ENCODE results near the gene AKT1S1.

The AKT1S1 gene

DNA sequence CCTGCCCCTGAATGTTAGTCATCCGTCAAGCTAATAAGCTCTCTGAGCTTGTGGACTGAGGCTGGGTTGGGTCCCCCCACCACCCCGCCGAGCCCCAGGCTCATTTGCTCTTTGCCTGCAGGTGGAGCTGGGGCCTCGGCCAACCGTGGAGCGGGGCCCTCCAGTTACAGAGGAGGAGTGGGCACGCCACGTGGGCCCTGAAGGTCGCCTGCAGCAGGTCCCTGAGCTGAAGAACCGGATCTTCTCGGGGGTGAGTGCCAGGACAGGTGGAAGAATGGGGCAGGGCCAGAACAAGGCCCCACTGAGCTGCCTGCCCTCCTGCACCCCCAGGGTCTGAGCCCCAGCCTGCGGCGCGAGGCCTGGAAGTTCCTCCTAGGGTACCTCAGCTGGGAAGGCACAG is 5.5 kb upstream of the AKT1S1 start:
- no peak for DNase-seq

DNA sequence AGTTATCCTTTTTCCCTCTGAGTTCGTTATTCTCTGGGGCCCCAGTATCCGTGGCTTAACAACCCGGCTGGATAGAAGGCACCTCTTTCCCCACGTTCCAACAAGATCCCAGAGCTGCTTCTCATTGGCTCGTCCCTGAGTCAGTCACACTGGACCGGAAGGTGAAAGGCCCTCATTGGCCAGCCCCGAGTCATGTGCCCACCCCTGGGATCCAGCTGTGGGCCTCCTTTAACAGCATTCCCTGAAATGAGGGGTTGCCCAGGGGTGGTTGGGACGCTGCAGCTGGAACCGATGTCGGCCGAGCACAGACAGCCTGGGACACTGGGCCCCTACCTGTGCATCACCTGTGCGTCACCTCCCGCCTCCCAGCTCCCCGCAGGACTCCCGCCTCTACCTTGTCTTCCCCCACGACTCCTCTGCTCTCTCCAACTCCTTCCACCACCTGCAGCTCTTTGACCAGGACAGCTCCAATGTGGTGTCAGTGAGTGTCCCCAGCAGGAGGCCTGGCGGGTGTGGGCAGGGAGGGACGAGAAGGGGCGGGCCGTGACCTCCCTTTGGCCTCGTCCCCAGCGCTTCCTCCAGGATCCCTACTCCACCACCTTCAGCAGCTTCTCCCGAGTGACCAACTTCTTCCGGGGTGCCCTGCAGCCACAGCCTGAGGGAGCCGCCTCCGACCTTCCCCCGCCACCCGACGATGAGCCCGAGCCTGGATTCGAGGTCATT is 4.7 kb upstream of the AKT1S1 start:
- no peak for DNase-seq

DNA sequence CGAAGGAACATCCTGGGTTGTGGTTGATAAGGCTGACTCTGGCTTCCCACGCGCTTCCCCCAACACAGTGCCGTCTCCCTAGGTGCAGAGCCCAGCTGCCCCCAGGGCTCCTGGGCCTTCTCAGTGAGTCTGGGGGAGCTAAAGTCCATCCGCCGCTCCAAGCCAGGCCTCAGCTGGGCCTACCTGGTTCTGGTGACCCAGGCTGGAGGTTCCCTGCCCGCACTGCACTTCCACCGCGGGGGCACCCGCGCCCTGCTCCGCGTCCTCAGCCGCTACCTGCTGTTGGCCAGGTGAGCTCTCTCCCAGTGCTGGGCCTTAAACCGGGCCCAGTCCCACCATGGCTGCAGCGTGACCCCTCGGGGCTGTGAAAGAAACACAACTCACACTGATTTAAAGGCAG is 4.0 kb upstream of the AKT1S1 start:
- DNase-seq, result no peak

DNA sequence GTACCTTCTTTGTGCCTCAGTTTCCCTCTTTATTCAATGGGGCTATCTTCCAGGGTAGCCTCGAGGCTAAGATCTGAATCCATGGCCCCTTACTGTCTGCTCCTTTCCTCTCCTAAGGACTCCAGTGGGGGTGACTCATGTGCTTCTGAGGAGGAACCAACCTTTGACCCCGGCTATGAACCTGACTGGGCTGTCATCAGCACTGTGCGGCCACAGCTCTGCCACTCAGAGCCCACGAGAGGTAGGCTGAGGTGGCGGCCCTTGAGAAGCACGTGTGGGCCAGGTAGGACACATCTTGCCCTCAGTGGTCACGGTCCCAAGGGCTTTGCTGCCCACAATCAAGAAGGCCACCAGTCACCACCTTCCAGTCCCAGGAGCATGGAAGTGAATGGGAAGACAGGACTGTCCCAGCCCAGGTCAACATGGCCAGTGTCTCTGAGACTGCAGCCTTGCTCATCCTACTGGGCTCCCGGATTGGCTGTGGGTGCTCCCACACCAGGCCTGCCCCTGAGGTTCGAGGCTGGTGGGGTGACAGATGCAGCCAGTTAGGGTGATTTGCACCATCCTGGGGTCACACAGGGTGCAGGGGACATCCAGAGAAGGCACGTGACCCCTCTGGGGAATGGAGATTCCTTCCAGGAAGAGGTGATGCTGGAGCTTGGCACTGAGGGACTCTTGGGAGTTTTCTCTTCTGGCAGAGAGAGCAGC is 3.2 kb upstream of the AKT1S1 start:
- no peak for DNase-seq

DNA sequence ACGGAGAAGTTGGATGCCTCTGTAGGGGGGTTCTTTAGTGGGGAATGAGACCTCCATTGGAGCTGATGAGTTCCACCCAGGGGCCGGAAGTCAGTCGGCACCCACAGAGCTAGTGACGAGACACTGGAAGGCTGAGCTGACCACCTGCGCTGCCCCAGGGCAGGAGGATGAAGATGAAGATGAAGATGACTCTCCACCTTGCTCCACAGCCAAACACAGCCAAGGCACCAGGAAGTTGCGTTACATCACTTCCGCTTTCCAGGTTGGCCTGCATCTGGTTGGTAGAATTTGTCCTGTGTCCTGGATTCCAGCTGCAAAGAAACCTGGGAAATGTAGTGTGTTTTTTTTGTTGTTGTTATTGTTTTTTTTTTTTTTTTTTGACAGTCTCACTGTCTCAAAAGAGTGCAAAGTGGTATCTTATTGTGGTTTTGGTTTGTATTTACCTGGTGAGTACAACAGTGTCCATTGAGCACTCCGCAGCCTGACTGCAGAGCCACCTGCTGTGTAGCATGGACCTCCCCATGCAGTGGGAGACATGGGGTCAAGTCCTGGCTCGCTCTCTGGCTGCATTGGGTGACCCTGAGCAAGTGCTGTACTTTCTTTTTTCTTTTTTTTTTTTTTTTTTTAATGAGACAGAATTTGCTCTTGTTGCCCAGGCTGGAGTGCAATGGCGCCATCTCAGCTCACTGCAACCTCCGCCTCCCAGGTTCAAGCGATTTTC is 2.2 kb upstream of the AKT1S1 start:
- DNase-seq, result no peak

DNA sequence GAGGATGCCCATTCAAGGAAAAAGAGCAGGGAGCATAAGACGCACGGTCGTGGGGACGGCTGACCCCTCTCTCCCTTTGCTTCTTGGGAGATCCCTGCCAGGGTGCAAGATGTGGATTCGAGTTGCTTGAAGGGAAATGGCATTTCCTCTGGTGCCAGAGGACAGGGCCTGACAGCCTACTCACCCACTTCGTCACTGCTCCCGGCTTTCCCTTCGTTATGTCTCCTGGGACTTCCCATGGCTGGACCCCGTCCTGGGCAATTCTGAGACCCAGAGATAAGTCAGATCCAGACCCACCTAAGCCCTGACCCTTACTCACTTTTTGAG is 1.6 kb upstream of the AKT1S1 start:
- DNase-seq, result no peak

DNA sequence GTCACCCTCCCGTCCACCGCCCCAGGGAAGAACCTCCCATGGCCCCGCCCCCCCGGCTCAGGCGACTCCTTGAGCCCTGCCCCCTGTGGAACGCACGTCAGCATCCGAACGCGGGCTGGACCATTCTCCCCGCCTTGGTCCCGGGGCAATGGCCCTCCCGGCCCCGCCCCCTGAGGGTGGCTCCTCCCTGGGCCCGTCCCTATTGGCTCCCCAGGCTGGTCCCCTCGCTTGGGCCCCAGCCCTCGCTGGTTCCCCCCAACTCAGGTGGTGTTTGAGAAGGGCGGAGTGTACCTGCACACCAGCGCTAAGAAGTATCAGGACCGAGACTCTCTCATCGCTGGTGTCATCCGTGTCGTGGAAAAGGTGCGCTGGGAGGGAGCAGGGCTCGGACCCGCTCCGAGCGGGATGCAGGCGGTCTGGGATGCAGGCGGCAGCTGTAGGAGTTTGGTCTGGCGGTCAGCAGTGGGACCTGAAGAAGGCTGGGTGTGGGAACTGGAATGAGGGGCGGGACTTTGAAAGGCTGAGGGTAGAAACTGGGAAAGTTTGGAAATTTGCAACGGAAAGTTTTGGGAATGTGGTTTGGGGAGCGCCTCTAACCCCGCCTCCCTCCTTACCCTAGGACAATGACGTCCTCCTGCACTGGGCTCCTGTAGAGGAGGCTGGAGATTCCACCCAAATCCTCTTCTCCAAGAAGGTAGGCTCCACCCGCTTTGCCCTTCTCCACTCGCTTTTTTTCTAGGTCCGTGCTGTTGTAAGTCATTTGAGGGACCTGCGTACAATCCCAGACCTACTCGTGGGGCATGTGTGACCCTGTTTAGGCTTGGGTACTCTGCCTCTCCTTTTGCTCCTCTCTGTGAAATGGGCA is 956 bp upstream of the AKT1S1 start:
- peak; percentile 96 to 97 (median 97) for DNase-seq

DNA sequence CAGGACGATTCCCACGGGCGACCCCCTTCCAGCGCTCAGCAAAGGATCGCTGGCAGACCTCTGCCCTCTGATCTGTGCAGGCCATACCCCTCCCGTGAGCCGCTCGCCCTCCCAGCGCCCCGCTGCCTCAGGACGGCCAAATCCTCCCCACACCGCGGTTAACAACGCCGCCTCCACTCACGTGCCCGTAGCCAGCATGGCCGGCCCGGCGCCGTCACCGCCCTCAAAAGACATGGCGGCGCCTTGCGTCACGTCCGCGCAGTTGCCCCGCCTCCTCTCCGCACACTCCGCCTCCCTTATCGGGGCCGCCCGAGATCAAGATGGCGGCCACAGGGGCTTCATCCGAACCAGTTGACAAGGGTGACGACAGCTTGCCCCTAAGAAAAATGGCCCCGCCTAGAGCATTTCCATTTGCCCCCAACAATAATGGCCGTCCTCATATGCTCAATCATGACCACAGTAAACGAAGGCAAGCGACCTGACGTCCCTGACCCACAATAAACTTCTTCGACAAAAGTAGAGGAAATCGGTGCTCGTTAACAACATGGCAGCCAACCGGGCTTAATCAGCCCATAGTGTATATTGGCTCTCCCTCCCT is 634 bp downstream of the AKT1S1 start:
- DNase-seq, result peak; percentile 96 to 99 (median 99)

DNA sequence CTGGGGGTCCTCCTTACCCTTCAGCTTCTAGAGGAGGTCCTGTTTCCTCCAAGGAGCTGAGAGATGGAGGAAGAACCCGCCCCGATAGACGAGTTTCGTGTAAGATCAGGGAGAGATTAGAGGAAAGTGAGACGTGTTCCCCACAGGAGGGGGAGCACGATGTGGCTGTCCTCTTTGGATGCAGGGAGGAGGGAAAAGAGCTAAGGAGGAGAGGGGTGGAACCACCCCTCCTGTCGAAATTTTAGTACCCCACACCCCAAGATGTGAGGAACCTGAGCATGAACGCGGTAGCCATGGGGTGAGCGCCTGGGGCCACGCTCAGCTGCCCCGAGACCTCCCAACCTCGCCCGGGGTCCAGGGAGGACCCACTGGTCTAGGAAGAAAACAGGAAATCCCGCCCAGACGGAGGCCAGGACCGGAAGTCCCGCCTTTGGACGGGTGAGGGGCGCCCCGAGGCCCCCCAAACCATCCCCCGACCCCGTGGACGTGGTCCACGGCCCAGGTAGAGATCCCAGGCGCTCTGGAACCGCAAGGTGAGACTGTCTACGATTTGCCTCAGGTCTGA is 1.2 kb downstream of the AKT1S1 start:
- DNase-seq, result peak; percentile 49 to 70 (median 50)

DNA sequence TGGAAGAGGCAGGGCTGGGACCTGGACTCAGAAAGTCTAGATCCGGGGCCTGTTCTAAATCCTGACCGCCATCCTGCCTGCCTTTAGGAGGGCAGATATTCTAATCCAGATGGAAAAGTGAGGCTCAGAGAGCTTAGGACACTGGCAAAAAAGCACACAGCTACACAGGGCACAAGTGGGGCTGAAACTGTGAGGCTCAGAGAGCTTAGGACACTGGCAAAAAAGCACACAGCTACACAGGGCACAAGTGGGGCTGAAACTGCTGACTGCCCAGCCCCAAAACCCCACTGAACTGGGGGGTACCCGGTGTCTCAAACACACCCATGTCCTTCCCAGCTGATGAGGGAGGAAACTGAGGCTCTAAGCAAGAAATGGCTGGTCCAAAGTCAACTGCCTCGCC is 2.0 kb downstream of the AKT1S1 start:
- DNase-seq, result no peak

DNA sequence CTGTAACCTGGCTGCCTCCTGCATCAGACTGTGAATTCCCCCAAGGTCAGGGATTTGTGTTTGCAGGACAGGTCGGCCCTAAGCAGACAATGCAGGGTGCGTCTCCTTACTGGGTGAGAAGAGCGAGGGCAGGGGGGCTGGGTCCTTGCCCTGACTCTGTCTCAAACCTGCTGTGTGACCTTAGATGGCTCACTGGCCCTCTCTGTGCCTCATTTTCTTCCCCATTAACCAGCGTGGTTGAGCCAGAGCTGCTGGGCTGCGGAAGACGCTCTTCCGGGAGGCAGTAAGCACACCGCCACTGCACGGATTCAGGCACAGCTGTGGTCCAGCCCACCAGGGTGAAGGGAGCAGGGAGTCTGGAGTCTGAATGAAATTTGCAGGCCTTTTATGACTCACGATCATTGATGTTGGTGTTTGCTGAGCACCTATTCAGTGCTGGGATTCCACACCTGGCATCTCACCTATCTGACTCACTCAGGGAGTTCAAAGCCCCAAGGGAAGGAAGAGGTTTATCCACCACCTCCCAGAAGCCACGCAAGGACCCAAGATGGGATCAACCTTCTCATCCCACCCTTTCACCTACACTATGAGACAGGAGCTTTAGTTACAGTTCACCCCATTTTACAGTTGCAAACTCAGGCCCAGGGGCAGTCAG is 2.5 kb downstream of the AKT1S1 start:
- DNase-seq, result no peak

DNA sequence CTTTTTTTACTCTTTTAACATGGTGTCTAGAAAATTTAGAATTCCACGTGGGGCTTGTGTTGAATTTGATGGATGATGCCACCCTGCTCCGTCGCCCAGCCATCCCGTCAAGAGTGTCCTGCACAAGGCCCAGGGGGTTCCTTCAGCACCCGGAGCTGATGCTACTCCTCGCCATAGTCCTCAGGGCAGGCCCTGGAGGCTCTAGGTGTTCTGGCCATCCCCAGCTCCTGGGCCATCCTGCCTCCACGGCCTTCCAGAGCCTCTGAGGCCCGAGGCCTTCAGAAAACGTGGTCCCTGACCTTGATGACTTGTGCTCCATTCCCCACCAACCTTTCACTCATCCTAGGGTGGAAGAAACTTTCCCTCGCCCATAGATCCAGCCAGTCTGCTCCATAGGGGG is 3.3 kb downstream of the AKT1S1 start:
- DNase-seq, result no peak

DNA sequence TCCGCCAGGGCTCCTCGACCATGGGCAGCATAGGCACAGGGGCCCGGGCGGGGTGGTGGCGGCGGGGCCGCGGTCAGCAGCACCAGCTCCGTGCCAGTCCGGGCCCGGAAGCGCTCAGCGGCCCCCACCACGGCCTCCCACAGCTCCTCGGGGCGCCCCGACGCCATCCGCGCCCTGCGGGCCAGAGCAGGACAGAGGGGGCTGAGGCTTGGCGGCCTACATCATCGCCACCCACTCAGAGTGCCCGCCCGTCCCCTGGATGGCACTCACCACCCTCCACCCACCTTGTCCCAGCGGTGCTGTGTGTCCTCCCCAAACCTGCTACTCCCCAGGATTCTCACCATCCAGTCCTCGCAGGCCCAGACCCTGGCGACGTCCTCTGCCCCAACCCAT is 4.0 kb downstream of the AKT1S1 start:
- no peak for DNase-seq

DNA sequence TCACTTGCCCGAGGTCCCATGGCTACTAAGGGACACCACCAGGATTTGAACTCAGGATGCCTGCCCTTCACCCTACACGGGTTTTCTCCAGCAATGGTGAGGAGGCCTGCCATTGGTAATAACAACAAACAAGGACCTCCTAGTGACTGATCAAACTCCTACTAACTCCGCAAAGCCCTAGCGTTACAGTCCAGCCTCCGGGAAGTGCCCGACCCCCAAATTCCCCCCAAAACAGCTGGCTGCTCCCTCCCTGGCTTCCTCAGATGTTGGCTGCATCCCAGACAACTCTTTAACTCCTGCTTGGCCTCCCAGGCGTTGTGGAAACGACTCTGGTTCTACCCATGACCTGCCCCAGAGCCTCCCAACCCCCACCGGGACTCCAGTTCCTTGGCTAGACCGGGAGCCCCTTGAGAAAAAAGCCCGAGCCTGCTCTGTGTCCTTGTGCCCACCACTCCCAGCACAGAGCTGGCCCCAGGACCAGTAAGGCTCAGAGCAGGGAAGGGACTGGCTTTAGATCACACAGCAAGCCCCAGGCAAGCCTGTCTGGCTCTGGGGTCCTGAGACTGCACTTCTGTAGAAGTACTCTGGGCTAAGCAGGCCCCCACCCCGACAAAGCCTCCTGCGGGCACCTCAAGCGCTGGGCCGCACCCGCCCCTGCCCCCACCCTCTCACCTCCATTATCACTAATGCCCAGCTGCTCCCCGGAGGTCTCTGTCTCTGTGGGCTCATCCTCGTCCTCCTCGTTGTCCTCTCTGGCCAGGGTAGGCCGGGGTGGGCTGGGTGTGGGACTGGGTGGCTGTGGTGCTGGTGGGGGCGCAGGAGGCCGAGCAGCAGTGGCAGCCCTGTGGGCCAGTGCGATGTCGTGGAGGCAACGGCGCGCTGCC is 4.7 kb downstream of the AKT1S1 start:
- no peak for DNase-seq

DNA sequence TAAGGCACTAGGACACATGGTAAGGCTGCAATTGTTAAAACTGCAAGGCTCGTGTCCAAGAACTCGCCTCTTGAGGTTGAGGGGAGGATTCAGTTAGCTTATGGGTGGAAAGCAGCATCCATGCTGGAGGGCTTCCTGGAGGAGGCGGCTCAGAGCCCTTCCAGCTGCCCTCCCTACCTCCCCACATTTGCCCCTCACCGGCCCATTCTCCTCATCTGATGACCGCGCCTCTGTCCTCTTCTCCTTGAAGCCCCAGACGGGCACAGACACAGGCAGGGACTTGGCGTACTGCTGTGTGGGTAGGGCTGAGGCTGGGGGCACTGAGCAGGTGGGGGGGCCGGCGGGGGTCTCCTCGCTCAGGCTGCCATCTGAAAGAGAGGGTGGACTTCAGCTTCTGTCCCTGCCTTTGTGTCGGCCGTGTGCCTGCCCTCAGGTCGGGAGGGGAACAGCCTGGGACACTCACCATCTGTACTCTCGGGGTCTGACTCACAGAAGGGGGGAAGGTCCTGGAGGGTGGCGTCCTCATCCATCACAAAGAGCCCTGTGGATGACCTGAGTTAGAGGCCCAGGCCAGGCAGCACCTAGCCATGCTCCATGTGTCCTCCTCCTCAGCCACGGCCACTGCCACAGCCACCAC is 5.7 kb downstream of the AKT1S1 start:
- no peak for DNase-seq

DNA sequence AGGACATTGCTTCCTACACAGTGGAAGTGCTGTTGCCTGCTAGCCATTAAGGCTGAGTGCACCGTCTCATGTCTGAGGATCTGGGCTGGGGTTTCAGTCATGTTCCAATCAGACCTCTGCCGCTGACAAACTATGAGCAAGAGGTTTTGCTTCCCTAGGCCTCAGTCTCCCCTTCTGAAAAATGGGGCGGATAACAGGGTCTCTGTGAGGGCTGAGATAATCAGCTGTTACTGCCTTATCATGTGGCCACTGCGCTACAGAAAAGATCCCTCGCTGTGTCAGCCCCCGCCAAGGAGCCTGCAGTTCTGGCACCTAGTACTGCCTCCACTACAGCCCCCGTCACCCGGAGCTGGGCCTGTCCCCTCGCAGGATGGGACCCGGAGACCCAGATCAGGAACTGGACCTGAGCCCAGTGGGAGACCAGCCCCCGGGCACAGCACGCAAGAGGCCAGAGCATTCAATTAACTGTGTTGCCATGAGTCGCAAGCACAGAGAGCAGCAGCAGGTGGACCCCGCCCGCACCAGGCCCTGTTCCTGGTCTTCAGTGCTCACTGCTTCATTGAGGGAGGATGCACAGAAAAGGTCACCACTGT is 6.8 kb downstream of the AKT1S1 start:
- DNase-seq, result no peak

DNA sequence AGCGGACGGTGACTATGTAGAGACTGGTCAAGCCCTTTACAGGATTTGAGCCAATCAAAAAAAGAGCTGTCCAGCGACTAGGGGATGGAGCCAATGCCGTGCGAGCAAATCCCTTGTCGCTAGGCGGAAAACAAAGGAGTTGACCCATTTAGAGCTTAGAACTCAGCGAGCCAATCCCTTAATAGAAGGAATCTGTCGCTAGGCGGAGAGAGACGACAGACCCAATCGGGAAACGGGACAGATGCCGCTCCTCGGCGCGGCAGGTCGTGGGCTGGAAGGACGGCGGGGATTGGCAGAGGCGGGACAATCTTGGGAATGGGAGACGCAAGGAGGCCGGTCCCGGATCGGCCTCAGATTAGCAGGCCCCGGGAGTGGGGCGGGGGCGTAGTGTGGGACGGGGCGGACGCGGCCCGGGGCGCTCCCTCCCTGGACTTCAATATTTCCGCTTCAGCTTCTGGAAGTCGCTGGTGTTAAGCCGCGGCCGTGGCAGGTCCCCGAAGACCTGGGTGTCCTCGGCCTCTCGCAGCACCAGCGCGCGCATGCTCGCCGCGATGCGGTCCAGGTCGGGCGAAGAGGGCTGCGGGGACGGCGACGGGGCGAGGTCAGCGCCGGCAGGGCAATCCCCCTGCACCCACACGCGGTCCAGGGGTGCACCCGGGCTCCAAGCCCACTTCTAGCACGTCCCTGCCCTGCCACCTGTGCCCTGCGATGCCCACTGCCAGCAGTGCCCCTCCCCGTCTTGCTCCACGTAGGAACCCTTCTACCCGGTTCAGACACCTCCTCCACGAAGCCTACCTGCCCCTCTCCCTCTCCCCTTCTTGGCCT is 7.5 kb downstream of the AKT1S1 start:
- DNase-seq, result peak; percentile 96 to 100 (median 99)

DNA sequence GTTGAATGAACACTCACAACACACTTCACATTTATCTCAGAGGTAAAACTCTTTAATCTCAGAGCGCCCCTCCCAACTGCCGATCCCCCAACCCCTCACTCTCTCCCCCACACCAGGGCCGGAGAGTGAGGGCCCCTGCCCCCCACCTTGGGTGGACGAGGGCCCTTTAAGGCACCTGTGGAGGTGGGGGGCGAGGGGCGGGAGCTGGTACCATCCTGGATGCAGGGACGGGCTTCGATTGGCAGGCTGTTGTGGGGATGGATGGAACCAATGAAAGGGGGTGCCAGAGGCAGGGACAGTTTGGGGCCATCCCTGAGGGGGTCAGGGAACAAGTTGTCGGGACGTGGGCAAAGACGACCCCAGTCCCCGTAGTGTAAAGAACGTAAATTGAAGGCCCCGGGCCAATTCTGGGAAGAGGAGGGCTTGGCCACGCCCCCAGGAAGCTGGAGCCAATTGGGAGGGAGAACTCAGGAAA is 8.1 kb downstream of the AKT1S1 start:
- no peak for DNase-seq

Data from NCI-H1417 (cell line).